ENCODE results near the gene CIPC. TPM values are rescaled to one million over a fixed set of nuclear protein-coding genes. Genes with fewer than 3 reads are reported as not detected.

CIPC gene
- total and polyA plus RNA-seq, 2 donors (not counting 1 experiment from before 2014, with no cell fraction given): 13.3 to 47.0 TPM

- Histone ChIP-seq H3K4me3 (ENCODE audit: control extremely low read depth in 1 of 5, extremely low read depth in 1 of 5, insufficient read depth in 1 of 5, low read depth in 2 of 5, low read length in 4 of 5) (no peak overlapping the region), H3K9me3 (ENCODE audit: control extremely low read depth in 1 of 3, control insufficient read depth in 2 of 3, insufficient read depth in 1 of 3, low read length in 2 of 3) (no peaks in the 10 kb centered on the region), H2AFZ (ENCODE audit: insufficient read depth, low read depth, low read length, poor library complexity, severe bottlenecking) (no peak overlapping the region), H4K20me1 (ENCODE audit: control insufficient read depth, insufficient read depth, low read length, poor library complexity, severe bottlenecking) (no peaks in the 10 kb centered on the region), H3K4me2 (replicated peaks; ENCODE audit: low read depth, low read length, poor library complexity, severe bottlenecking) (no peak overlapping the region), H3K27me3 (replicated peaks in 1 of 4; ENCODE audit: control extremely low read depth in 1 of 4, control insufficient read depth in 3 of 4, insufficient read depth in 4 of 4, low read length in 3 of 4) (peaks cover 0 to 22% (median 3%) of the 10 kb centered on the region in 4 experiments), H3K27ac (ENCODE audit: low read length in 2 of 2) (no peak overlapping the region), H3K9ac (ENCODE audit: low read length) (no peak overlapping the region), H3K36me3 (replicated peaks in 1 of 2; ENCODE audit: control extremely low read depth in 1 of 2, control insufficient read depth in 1 of 2, extremely low read depth in 1 of 2, insufficient read depth in 2 of 2, low read length in 1 of 2) (no peaks in the 10 kb centered on the region), H3K79me2 (ENCODE audit: control insufficient read depth, insufficient read depth, low read length) (no peaks in the 10 kb centered on the region), H3K4me1 (ENCODE audit: control insufficient read depth in 2 of 2, insufficient read depth in 2 of 2, low read length in 2 of 2) (peaks cover 22 to 32% of the 10 kb centered on the region in 2 donors)
- WGBS (ENCODE audit: insufficient coverage): 58% methylated on average over 8 of the region's 11 CpGs
- no peaks in the 10 kb centered on the region for H3K9me3 Mint-ChIP-seq (ENCODE audit: insufficient read depth)
- H3K4me1 Mint-ChIP-seq: peaks cover 24% of the 10 kb centered on the region
- H3K4me3 Mint-ChIP-seq: no peak overlapping the region
- intact Hi-C loops (cut with micrococcal nuclease): loop anchor here (1.0 kb wide), 2 partner anchors 15 to 155 kb away; no protein-coding TSS in a partner anchor
- TF ChIP-seq EZH2 (IDR thresholded peaks at IDR 0.05; ENCODE audit: borderline replicate concordance, insufficient read depth, low read depth, low read length, poor library complexity, severe bottlenecking) (no peak), CTCF (IDR thresholded peaks at IDR 0.05) (peak; percentile 76)
- no peaks in the 10 kb centered on the region for H3K27me3 Mint-ChIP-seq
- ATAC-seq (ENCODE audit: low read depth) (peak; percentile 66), DNase-seq (peak; percentile 69)
- H3K27ac Mint-ChIP-seq: no peak overlapping the region
- CTCF ChIA-PET: interaction anchor here (0.7 to 17.0 kb wide), 30 partner anchors 8 to 663 kb away, joined by 3 to 489 read pairs (median 4); partner anchors contain the start of genes IRF2BPL and ZDHHC22
- POLR2A ChIA-PET: no interaction called here
Measured at GRCh38 chr14:77067632-77068516, 30.2 kb upstream of the CIPC start.

Data from B cell (primary cell).